Anterior cingulate cortex (tissue), 58 donors: Measurements from ENCODE around the gene RBM19.

Source experiments
- DNase-seq, 58 donors: peaks; one replicate each; lab custom pipeline; 2025; lab: John Stamatoyannopoulos, UW

RBM19 gene

GRCh38 chr12:113794774-113795173 is 171.4 kb downstream of the RBM19 start:
- DNase-seq = no peak

DNA sequence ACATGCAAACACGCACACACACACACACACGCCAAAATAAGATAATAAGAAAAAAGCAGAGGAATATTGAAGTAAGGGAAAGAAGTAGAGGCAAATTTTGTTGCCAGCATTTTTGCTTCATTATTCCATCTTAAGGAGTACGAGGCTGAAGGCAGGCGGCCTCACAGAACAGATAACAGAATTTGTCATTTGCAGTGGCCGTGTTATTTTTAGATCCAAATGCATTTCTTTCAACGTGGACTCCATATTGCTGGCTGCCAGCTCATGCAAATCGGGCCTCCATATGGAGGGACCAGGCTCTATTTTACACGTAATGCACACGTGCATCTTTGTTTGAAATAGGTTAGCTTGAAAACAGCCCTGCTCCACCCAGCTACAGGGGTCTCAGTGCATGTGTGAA is 172.9 kb downstream of the RBM19 start:
- DNase-seq = no peak

- no peak for DNase-seq
These were observed 173.7 kb downstream of the RBM19 start for GRCh38 chr12:113792450-113792849.

GRCh38 chr12:113788020-113788856 is 177.9 kb downstream of the RBM19 start:
- DNase-seq = no peak

GRCh38 chr12:113786107-113786506 is 180.0 kb downstream of the RBM19 start:
- DNase-seq = no peak

DNA sequence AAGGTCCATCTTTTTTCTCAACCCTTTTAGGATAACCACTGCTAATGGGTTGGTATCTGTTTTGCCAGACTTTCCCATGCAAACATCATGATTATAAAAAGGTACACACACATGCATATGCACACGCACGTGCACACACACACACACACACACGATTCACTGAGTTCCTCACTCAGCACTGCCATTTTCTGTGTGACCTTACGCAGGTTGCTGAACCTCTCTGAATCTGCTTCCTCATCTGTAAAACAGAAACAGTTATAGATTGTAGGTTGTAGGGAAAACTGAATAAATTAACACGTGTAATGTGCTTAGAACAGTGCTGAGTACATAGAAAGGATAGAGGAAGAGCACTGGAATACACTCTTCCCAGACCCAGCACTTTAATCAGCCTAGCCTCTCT is 182.3 kb downstream of the RBM19 start:
- DNase-seq = no peak

- DNase-seq = peak in 3 of 58 donors; percentile 3 to 10 (median 8)
These were observed 183.3 kb downstream of the RBM19 start for GRCh38 chr12:113782873-113783272.

GRCh38 chr12:113781415-113782198 is 184.5 kb downstream of the RBM19 start:
- DNase-seq = no peak

DNA sequence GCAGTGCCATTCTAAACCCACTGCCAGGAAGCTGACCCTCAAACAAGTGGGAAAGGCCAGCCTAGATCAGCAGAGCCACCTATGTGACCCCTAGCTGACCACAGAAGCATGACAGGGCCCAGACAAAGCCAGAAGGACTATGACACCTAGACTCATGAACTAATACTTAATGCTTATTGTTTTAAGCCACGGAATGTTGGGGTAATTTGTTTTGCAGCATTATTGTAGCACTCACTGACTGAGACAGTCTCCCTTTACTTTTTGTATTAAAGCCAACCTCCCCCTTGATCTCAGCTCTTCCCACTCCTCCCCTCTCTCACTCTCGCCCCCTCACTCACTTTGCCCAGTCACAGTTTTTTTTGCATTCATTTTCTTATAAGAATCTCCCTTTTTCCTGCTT is 186.4 kb downstream of the RBM19 start:
- DNase-seq = no peak

- DNase-seq = no peak
These were observed 187.5 kb downstream of the RBM19 start for GRCh38 chr12:113778432-113779132.

DNA sequence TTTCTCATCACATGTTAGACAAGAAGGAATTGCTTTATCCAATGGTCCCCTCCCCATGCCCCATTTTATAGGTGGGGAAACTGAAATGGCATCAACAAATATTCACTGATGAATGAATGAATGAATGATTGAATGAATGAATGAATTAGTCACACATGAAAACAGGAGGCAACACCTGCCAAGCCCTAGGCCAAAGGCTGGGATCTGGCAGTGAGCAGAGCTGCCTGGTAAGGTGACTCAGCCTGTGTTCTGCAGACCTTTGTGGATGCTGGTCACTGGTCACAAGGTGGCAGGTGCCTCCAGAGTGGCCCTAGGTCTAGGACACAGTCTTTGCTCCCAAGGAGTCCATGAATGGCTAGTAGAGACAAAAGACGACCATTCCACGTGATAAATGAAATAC is 188.4 kb downstream of the RBM19 start:
- DNase-seq = no peak

GRCh38 chr12:113776536-113776935 is 189.6 kb downstream of the RBM19 start:
- no peak for DNase-seq

- DNase-seq = no peak
These were observed 191.6 kb downstream of the RBM19 start for GRCh38 chr12:113774526-113774925.

DNA sequence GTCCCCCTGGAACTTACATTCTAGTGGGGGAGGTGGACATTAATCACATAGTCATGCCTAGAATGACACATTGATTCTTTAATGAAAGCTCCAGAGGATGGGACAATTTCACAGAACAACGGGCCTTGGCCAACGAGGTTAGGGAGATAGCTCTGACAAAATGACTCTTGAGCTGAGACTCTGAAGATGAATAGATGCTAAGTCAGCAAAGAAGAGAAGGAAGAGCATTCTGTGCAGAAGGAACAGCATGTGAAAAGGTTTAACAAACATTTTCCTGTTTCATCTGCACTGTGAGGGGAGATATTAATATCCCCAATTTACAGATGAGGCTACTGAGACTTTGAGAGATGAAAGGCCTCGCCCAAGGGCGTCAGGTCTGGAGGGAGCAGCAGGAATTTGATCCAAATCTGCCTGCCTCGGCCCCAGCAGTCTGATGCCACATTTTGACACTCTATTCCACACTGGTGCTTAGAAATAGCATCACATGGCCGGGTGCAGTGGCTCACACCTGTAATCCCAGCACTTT is 193.6 kb downstream of the RBM19 start:
- DNase-seq = no peak

- DNase-seq = no peak
These were observed 195.7 kb downstream of the RBM19 start for GRCh38 chr12:113770389-113770865.

DNA sequence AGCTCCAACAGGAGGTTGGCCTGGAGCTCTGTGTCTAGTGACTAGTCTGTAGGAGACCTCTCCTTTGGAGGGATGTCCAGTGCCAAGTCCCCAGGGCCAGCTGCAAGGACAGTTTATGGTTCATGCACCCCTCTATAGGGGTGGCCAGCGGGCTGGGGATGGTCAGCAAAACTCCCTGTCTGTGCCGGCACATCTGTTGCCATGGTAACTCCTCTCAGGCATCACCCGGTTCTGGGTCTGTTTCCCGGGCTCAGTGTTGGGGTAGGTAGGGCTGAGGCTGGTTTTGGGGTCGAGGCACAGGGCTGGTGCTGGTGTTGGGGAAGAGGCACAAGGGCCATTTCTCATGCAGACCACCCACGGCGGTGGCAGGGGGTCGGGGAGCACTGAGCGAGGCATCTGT is 196.8 kb downstream of the RBM19 start:
- peak in 2 of 58 donors; percentile 9 to 10 for DNase-seq

- DNase-seq = no peak
These were observed 197.3 kb downstream of the RBM19 start for GRCh38 chr12:113768850-113769249.

DNA sequence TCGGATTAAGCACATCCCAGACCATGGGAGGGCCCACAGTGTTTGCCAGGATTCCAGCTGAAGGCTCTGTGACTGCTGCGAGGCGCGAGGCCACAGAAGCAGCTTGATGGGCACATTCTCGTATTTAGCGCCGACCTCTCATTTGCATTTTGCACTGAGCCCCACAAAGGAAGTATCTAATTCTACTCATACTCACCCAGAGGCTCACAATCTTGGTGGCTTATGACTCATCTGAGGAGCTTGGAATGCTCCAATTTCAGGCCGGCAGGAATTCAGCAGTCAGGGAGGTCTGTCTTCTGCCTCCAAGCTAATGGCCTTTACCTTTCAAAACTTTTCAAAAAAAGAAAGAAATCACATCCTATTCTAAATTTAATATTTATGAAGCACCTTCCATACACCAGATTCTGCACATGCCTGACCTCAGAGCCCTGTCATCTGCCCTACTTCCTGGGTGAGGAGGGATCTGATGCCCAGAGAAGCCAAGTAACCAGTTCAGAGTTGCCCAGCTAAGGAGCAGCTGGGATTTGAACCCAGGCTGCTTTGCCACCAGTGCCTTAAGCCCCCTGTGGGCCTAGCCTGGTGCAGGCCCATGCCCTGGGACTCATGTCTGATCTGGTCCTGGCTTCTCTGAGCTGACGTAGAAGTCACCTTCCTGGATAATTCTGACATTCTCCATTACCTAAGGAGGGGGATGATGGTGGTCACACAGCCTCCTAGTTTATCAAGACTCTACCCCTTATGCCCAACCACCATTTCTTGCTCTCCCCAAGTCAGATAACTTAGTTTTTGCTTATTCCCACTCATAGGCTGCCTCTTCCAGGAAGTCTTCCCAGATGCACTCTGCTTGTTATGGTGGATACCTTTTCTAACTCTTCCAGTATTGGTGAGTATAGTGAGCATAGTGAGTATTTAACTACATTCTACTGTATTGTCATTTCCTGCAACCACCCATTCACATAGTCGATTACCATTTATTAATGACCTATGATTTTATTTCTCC is 198.9 kb downstream of the RBM19 start:
- DNase-seq = peak in 9 of 58 donors; percentile 3 to 60 (median 7)
